ENCODE results near the gene ATG3. TPM values are rescaled to one million over a fixed set of nuclear protein-coding genes. Genes with fewer than 3 reads are reported as not detected.
"Not testable (repeated sequence)": the region's sequence is repeated elsewhere in the genome, so short reads cannot be mapped to it uniquely, and the experiment has no call there.

The ATG3 gene
- total and polyA plus RNA-seq, 12 donors: 25.3 to 128 (median 68.5) TPM

- DNase-seq: no peak
- WGBS, 4 donors: 89 to 92% (median 91%) methylated on average over 3 of the region's 3 CpGs
Observed at GRCh38 chr3:112530573-112530972, 31.2 kb downstream of the ATG3 start.

GRCh38 chr3:112524127-112524526, 37.6 kb downstream of the ATG3 start:
- H3K27me3 ChIP-seq; H3K4me3 ChIP-seq; H3K27ac ChIP-seq; H3K9me3 ChIP-seq (replicated peaks in 1 of 3); H3K4me1 ChIP-seq (replicated peaks in 1 of 2); DNase-seq: not testable (repeated sequence)
- intact Hi-C loops (cut with DNase I): loop anchor here (10.0 kb wide), 3 partner anchors 219 to 409 kb away; partner anchors contain the start of gene SLC9C1 (in 1 of the 2)
- peaks cover 0 to 22% of the 10 kb centered on the region in 2 donors for H3K36me3 ChIP-seq (replicated peaks in 1 of 2)
- 93 to 98% (median 96%) methylated on average over 6 of the region's 6 CpGs for WGBS, 4 donors

More at GRCh38 chr3:112530573-112530972, 31.2 kb downstream of the ATG3 start:
- H3K9me3 ChIP-seq (replicated peaks in 1 of 3): no peaks in the 10 kb centered on the region
- no peaks in the 10 kb centered on the region for H3K4me1 ChIP-seq (replicated peaks in 1 of 2)
- intact Hi-C loops (cut with DNase I): no loop called here
- no peak for TF ChIP-seq CTCF (IDR thresholded peaks at IDR 0.05)
- TF ChIP-seq POLR2A (IDR thresholded peaks at IDR 0.05): no peak
- no peaks in the 10 kb centered on the region for H3K27me3 ChIP-seq
- H3K4me3 ChIP-seq: no peak overlapping the region
- H3K27ac ChIP-seq: no peak overlapping the region
- peaks cover 0 to 58% of the 10 kb centered on the region in 2 donors for H3K36me3 ChIP-seq (replicated peaks in 1 of 2)

GRCh38 chr3:112519424-112520001, 42.2 kb downstream of the ATG3 start:
- Histone ChIP-seq H3K27ac (no peak overlapping the region), H3K4me3 (no peak overlapping the region), H3K9me3 (replicated peaks in 1 of 3) (no peaks in the 10 kb centered on the region), H3K36me3 (replicated peaks in 1 of 2) (no peaks in the 10 kb centered on the region), H3K27me3 (no peaks in the 10 kb centered on the region), H3K4me1 (replicated peaks in 1 of 2) (no peaks in the 10 kb centered on the region)
- intact Hi-C loops (cut with DNase I): loop anchor here (10.0 kb wide), 3 partner anchors 215 to 405 kb away; partner anchors contain the start of gene SLC9C1 (in 1 of the 2)
- peak in 4 of 7 donors; percentile 12 to 32 (median 20) for DNase-seq
- TF ChIP-seq CTCF (IDR thresholded peaks at IDR 0.05): peak; percentile 37 to 78 (median 72)
- TF ChIP-seq POLR2A (IDR thresholded peaks at IDR 0.05): no peak
- WGBS, 4 donors: 75 to 86% (median 84%) methylated on average over 2 of the region's 2 CpGs

GRCh38 chr3:112518970-112519369, 42.8 kb downstream of the ATG3 start:
- DNase-seq; H3K36me3 ChIP-seq (replicated peaks in 1 of 2); H3K4me3 ChIP-seq; intact Hi-C loops (cut with DNase I); H3K9me3 ChIP-seq (replicated peaks in 1 of 3); H3K27ac ChIP-seq; H3K4me1 ChIP-seq (replicated peaks in 1 of 2); H3K27me3 ChIP-seq: not testable (repeated sequence)
- WGBS, 4 donors: 54 to 62% (median 60%) methylated on average over 3 of the region's 3 CpGs

GRCh38 chr3:112514527-112515128, 47.1 kb downstream of the ATG3 start:
- Histone ChIP-seq H3K4me3 (no peak overlapping the region), H3K36me3 (replicated peaks in 1 of 2) (no peaks in the 10 kb centered on the region), H3K4me1 (replicated peaks in 1 of 2) (no peaks in the 10 kb centered on the region), H3K27ac (no peak overlapping the region), H3K9me3 (replicated peaks in 1 of 3) (no peaks in the 10 kb centered on the region), H3K27me3 (no peaks in the 10 kb centered on the region)
- TF ChIP-seq POLR2A (IDR thresholded peaks at IDR 0.05) (no peak), CTCF (IDR thresholded peaks at IDR 0.05) (no peak)
- 62 to 82% (median 67%) methylated on average over 2 of the region's 2 CpGs for WGBS, 4 donors
- DNase-seq: no peak
- intact Hi-C loops (cut with DNase I): no loop called here
